Measurements from ENCODE around the gene GTF3C1.
"Not testable (repeated sequence)": the region's sequence is repeated elsewhere in the genome, so short reads cannot be mapped to it uniquely, and the experiment has no call there.

Gene GTF3C1

GRCh38 chr16:27461483-27462171, 88.1 kb downstream of the GTF3C1 start:
- no peak for DNase-seq

- DNase-seq: no peak
These were observed 88.8 kb downstream of the GTF3C1 start for GRCh38 chr16:27460663-27461482.

- no peak for DNase-seq
These were observed 89.5 kb downstream of the GTF3C1 start for GRCh38 chr16:27460213-27460612.

- DNase-seq: no peak
These were observed 90.6 kb downstream of the GTF3C1 start for GRCh38 chr16:27458987-27459688.

GRCh38 chr16:27458258-27458657, 91.5 kb downstream of the GTF3C1 start:
- DNase-seq: no peak

DNA sequence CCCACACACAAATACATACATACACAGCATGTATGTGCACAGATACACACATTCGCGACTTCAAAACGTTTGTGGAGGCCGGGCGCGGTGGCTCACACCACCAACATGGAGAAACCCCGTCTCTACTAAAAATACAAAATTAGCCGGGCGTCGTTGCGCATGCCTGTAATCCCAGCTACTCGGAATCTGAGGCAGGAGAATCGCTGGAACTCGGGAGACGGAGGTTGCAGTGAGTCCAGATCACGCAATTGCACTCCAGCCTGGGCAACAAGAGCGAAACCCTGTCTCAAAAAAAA, 92.2 kb downstream of the GTF3C1 start:
- DNase-seq: not testable (repeated sequence)

DNA sequence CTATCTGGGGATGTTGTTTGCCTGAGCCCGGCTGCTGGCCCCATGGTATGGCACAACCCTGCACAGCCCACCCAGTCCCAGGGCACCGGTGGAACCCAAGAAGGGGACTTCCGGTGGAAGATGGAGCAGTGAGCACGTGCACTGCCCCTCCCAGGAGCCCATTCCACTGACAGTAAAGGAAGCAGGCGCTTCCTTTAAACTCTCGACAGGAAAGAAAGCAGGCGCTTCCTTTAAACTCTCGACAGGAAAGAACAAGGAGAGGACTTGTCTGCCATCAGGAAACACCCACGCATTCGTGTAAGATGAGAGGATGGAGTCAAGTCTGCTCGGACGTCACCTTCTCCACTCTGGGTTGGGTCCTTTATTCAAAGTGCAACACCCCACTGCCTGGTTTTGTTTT, 94.0 kb downstream of the GTF3C1 start:
- DNase-seq: no peak

DNA sequence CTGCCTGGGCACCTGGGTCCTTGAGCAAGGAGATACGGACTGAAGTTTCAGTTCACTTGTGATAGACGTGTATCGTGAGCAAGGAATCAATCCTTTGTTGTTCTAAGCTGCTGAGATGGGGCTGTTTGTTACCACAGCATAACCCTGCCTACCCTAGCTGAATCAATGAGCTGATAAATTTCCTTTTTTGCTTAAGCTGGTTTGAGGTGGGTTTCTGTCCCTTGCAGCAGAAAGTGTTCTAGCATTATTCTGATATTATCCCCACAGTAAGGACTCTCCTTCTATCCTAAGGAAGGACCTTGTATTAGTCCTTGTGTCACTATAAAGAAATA, 96.3 kb downstream of the GTF3C1 start:
- no peak for DNase-seq

- DNase-seq: no peak
These were observed 96.9 kb downstream of the GTF3C1 start for GRCh38 chr16:27452569-27453493.

- DNase-seq: no peak
These were observed 99.5 kb downstream of the GTF3C1 start for GRCh38 chr16:27450196-27450549.

- no peak for DNase-seq
These were observed 100.1 kb downstream of the GTF3C1 start for GRCh38 chr16:27449434-27450195.

DNA sequence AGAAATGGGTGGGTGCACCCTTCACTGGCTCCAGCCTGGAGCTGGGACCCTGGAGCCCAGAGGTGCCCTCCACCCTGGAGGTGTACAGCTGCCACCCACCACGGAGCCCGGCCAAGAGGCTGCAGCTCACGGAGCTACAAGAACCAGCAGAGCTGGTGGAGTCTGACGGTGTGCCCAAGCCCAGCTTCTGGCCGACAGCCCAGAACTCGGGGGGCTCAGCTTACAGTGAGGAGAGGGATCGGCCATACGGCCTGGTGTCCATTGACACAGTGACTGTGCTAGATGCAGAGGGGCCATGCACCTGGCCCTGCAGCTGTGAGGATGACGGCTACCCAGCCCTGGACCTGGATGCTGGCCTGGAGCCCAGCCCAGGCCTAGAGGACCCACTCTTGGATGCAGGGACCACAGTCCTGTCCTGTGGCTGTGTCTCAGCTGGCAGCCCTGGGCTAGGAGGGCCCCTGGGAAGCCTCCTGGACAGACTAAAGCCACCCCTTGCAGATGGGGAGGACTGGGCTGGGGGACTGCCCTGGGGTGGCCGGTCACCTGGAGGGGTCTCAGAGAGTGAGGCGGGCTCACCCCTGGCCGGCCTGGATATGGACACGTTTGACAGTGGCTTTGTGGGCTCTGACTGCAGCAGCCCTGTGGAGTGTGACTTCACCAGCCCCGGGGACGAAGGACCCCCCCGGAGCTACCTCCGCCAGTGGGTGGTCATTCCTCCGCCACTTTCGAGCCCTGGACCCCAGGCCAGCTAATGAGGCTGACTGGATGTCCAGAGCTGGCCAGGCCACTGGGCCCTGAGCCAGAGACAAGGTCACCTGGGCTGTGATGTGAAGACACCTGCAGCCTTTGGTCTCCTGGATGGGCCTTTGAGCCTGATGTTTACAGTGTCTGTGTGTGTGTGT, 100.9 kb downstream of the GTF3C1 start:
- DNase-seq: no peak

DNA sequence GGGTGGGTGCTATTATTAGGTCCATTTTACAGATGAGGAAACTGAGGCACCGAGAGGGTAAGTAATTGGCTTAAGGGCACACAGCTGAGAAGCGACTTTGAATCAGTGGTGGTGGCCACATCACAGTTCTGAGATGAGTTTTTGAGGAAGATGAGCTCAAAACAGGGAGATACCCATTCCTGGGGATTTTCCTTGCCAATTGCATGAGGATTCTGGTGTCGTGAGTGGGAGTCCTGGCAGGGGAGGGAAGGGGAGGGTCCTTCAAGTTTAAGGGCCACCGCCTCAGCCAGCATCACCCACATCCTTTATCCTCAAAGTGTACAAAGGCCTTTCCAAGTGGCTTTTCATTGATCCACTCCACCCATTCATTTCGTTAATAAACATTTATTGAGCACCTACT, 102.4 kb downstream of the GTF3C1 start:
- DNase-seq: no peak

DNA sequence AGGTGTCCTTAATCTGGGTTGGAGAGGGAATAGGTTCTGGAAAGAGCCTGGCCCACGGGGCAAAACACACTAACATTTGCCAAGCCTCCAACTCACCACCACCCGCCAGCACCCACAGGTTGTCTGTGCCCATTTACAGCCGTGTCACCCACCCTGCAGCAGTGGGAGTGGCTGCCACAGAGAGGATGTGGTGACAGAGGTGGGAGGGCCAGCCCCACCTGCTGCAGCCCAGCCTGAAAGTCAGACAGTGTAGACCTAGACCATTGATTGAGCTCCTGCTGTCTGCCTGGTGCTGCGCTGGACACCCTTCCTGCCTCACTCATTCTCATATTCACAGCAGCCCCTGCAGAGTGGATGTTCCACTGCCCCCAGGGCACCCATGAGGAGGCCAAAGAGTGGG, 103.0 kb downstream of the GTF3C1 start:
- no peak for DNase-seq

DNA sequence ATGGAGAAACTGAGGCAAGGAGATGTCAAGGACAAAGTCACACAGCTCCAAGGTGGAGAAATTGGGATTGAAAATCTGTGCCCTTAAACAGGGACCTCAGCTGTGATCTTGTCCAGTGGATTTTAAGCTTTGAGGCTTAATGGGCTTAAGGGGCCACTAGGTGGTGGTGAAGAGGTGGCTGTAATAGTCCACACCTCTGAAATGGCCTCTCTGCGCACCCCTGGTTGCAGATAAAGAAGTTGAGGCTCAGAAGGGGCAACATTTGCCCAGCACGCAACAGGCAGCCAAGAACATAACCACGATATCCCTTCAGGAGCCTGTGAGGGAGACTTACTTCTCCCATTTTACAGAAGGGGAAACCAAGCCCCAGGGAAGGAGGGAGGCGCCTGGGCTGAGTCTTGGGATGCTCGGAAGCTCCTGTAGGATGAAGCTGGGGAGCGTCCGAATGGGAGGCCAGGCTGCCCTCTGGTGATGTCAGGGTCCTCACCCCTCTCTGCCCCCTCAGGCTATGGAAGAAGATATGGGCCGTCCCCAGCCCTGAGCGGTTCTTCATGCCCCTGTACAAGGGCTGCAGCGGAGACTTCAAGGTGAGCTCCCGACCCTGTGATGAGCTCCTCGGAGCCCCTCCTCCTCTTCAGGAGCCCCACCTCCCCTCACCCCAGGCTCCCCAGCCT, 104.1 kb downstream of the GTF3C1 start:
- DNase-seq: no peak

- DNase-seq: no peak
These were observed 105.2 kb downstream of the GTF3C1 start for GRCh38 chr16:27444470-27444869.

DNA sequence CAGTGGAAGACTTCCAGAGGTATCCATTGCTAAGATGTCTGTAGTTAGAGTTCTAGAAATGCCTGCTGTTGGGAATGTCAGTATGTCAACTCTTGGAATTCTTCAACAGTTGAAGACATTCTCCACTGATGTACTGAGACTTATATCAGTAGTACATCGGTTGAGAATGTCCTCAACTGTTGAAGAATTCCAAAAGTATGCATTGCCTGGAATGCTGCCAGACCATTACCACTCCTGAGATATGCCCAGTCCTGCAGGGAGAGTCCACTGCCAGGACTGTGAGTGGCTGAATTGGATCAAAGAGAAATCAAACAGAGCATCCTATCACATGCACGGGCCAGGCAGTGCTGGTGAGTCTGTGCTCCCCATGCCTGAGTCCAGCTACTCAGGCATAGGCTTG, 105.7 kb downstream of the GTF3C1 start:
- DNase-seq: no peak

DNA sequence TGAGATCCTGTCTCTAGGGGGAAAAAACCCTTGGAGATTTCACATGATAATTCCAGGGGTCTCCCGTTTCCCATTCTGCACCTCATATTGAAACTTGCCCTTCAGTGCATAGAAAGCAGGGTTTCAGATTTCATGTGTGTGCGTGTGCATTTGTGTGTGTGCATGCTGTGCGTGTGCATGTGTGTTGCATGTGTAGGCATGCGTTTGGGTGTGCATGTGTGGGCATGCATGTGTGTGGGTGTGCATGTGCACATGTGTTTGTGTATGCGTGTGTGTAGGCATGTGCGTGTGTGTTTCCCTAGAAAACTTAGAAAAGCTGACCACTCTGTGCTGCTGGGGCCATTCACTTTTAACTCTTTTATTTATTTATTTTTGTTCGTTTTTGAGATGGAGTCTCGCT, 107.7 kb downstream of the GTF3C1 start:
- no peak for DNase-seq

- DNase-seq: no peak
These were observed 108.4 kb downstream of the GTF3C1 start for GRCh38 chr16:27441276-27441675.

GRCh38 chr16:27439271-27440018, 110.3 kb downstream of the GTF3C1 start:
- DNase-seq: no peak

All from NCI-H1048 (cell line).